C4-2B (cell line): ENCODE data around the gene ZNF557.
A peak's percentile ranks its signal among the peaks of the same experiment; 100 is the strongest.
"Not testable (repeated sequence)": the region's sequence is repeated elsewhere in the genome, so short reads cannot be mapped to it uniquely, and the experiment has no call there.

ENCODE experiments used
- H3K27ac ChIP-seq: fragments of 450-650 bp; 2 replicates; pipeline ENCODE4 v1.5.1; 2017
- ZFX ChIP-seq: fragments of 450-650 bp; IDR thresholded peaks from 2 replicates; pipeline ENCODE4 v1.6.1; 2017
- TF ChIP-seq, protein P1 (sequence below): fragments of 450-650 bp; conservative IDR thresholded peaks from 2 replicates; pipeline ENCODE4 v1.5.1; 2017; ENCODE audit warnings: mild to moderate bottlenecking

ZNF557 gene

DNA sequence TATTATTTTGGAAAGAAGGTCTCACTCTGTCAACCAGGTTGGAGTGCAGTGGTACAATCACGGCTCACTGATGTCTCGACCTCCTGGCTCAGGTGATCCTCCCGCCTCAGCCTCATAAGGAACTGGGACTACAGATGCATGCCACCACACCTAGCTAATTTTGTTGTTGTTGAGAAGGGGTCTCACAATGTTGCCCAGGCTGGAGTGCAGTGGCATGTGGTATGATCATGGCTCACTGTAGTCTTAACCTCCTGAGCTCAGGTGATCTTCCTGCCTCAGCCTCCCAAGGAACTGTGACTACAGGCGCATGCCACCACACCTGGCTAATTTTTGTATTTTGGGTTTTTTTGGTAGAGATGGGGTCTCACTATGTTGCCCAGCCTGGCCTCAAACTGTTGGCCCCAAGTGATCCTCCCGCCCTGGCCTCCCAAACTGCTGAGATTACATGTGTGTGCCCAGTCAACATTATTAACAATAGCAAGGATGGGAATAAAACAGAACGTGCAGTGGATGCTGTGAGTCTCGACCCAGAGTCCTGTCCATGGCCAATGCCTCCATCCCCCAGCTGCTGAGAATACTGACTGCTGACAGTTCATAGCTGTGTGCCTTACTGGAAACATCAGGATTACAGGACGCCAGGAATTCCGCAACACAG is 5.6 kb upstream of the ZNF557 start:
- no peak for TF ChIP-seq ZFX
- H3K27ac ChIP-seq = no peak overlapping the region

DNA sequence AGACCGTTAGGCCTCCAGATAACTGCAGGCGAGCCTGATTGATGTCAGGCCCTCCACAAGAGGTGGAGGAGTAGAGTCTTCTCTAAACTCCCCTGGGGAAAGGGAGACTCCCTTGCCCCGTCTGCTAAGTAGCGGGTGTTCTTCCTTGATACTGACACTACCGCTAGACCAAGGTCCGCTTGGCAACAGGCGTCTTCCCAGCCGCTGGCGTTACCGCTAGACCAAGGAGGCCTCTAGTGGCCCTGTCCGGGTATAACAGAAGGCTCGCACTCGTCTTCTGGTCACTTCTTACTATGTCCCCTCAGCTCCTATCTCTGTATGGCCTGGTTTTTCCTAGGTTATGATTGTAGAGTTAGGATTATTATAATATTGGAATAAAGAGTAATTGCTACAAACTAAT is 2.4 kb upstream of the ZNF557 start:
- H3K27ac ChIP-seq = not testable (repeated sequence)
- TF ChIP-seq, protein P1, sequence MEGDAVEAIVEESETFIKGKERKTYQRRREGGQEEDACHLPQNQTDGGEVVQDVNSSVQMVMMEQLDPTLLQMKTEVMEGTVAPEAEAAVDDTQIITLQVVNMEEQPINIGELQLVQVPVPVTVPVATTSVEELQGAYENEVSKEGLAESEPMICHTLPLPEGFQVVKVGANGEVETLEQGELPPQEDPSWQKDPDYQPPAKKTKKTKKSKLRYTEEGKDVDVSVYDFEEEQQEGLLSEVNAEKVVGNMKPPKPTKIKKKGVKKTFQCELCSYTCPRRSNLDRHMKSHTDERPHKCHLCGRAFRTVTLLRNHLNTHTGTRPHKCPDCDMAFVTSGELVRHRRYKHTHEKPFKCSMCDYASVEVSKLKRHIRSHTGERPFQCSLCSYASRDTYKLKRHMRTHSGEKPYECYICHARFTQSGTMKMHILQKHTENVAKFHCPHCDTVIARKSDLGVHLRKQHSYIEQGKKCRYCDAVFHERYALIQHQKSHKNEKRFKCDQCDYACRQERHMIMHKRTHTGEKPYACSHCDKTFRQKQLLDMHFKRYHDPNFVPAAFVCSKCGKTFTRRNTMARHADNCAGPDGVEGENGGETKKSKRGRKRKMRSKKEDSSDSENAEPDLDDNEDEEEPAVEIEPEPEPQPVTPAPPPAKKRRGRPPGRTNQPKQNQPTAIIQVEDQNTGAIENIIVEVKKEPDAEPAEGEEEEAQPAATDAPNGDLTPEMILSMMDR = peak; percentile 61

DNA sequence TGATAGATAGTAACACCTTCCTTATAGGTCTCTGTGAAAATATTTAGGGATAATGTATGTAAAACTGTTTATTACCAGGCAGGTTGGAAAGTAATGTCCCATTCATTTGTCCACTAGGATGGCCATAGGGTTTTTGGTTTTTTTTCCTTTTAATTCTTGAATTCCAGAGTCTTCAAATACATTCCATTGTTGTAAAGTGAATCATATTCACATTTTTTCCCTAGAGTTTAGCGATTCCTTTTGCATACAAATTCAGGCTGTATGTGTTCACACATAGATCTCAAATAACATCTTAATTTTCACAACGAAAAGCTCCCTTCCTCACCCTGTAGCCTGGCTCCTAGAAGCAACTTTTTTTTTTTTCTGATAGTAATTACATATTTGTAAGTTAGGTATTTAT is 1.8 kb upstream of the ZNF557 start:
- no peak overlapping the region for H3K27ac ChIP-seq

DNA sequence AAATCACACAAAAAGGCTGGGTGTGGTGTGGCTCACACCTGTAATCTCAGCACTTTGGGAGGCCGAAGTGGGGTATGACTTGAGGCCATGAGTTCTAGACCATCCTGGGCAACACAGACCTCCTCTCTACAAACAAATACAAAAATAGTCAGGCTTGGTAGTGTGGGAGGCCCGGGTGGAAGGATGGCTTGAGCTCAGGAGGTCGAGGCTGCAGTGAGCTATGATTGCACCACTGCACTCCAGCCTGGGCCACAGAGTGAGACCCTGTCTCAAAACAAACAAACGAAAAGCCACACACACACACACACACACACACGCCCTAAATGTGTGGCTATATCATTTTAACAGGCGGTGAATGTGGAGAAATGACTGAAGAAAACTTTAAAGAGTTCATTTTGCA is 904 bp upstream of the ZNF557 start:
- no peak for TF ChIP-seq ZFX

More for the DNA sequence above, 1.8 kb upstream of the ZNF557 start:
- TF ChIP-seq, protein P1 = no peak
- TF ChIP-seq ZFX = no peak

DNA sequence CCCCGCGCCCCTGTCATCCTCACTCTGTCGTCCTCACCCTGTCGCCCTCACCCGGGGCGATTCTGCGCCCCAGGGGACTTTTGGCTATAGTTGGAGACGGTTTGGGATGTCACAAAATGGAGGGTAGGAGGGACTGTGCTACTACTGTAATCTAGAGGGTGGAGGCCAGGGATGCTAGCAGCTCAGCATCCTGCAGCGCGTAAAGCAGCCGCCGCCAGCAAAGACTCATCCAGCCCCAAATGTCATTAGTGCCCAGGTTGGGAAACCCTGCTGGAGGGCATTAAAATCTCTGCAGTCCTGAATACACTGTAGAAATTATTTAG is 362 bp downstream of the ZNF557 start:
- peak overlapping the region; percentile 86 for H3K27ac ChIP-seq
- TF ChIP-seq, protein P1 = no peak
- TF ChIP-seq ZFX = peak; percentile 65

More for the DNA sequence above, 904 bp upstream of the ZNF557 start:
- H3K27ac ChIP-seq = peak overlapping the region; percentile 86

DNA sequence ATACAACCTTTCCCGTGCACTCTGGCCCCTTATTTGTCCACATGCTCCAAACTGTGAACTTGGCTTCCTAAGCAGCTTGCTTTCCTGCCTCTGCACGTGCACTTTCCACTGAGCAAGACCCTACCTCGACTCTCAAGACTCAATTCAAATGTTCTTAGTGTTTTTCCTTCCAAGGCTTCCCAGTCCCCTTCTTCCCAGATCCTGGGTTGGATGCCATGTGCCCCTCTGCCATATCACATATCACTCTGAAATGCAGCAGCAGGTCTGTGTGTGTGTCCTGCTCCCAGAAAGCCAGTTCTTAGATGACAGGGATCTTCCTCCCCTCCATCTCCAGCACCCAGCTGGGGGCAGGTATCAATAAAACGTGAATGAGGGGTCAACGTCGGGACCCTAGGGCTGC is 3.0 kb downstream of the ZNF557 start:
- TF ChIP-seq, protein P1 = no peak
- TF ChIP-seq ZFX = no peak
- no peak overlapping the region for H3K27ac ChIP-seq

DNA sequence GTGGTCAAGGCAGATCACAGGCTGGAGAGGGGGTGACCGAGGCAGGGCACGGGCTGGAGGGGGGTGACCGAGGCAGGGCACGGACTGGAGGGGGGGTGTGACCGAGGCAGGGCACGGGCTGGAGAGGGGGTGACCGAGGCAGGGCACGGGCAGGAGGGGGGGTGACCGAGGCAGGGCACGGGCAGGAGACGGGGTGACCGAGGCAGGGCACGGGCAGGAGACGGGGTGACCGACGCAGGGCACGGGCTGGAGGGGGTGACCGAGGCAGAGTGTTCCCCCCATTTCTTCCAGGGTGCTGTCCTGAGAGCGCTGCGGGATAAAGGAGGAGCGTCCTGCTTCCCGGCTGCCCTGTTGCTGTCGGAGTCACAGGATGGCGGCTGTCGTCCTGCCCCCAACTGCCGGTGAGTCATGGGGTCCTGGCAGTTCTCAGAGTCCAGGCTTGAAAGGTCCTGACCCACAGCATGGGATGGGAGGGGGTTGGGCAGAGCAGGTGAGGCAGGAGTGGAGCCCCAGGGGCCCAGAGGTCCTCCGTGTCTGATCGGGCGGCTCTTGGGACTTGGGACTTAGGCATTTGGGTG is 5.3 kb downstream of the ZNF557 start:
- no peak for TF ChIP-seq ZFX
- TF ChIP-seq, protein P1 = no peak

DNA sequence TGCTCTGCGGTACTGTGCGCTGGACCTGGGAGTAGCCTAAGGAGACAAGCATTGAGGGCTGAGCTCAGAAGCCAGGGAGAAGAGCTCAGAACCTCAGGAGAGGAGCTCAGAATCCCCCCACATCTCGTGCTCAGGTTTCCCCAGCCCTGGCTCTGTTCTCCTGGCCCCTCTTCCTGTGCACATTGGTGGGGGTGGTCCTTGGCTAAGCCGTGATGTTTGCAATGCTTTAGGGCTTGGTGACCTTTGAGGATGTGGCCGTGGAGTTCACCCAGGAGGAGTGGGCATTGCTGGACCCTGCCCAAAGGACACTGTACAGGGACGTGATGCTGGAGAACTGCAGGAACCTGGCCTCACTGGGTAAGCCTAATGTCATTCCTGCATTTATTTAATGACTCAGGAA is 6.6 kb downstream of the ZNF557 start:
- H3K27ac ChIP-seq = no peak overlapping the region
- TF ChIP-seq ZFX = no peak
- TF ChIP-seq, protein P1 = no peak

More for the DNA sequence above, 5.3 kb downstream of the ZNF557 start:
- no peak overlapping the region for H3K27ac ChIP-seq
